ENCODE measurements around the gene ASMTL. TPM values are rescaled to one million over a fixed set of nuclear protein-coding genes. Genes with fewer than 3 reads are reported as not detected.
"Not testable (repeated sequence)": the region's sequence is repeated elsewhere in the genome, so short reads cannot be mapped to it uniquely, and the experiment has no call there.

Gene ASMTL
- total RNA-seq, 2 donors from 2014 or later, result 26.4 to 27.7 TPM

DNA sequence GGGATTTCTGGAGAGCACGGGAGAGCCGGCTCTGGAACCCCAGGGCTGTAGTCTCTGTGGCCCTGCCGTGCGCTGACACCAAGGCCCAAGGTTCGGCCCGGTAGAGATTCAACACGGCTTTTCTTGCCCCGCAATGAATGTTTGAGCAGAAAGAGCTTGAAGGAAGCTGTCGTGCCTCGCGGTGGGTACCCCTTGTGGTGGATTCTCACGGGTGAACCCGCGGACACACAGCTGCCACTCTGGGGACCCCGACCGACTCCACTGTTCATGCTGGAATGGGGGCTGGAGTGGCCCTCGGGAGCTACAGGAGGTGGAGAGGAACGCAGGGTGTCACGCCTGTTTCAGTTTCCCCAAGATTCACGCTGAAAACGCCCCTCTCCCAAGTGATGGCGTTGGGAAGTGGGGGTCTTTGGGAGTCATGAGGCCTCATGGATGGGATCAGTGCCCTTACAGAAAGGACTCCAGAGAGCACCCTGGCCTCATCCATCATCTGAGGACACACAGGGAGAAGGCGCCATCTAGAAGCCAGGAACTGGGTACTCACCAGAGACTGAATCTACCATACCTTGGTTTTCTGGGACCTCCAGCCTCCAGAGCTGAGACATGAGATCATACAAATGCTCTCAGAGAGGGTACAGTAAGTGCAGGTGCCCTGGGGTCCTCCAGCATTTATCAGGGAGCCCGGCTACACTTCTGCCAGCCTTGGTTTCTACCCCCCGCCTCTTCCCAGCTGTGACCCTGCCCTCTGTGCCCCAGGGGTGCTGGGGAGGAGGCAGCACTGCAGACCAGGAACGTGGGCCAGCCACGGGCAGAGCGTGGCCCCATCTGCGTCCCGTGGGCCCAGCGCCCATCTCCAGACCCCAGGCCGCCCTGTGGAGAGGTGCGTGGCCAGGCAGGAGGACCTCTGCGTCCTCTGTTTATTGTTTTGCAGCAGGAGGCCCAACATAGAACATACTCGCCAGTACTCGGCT is 67.2 kb downstream of the ASMTL start:
- DNase-seq, result no peak
- intact Hi-C loops (cut with DNase I), result no loop called here
- ATAC-seq, result no peak

DNA sequence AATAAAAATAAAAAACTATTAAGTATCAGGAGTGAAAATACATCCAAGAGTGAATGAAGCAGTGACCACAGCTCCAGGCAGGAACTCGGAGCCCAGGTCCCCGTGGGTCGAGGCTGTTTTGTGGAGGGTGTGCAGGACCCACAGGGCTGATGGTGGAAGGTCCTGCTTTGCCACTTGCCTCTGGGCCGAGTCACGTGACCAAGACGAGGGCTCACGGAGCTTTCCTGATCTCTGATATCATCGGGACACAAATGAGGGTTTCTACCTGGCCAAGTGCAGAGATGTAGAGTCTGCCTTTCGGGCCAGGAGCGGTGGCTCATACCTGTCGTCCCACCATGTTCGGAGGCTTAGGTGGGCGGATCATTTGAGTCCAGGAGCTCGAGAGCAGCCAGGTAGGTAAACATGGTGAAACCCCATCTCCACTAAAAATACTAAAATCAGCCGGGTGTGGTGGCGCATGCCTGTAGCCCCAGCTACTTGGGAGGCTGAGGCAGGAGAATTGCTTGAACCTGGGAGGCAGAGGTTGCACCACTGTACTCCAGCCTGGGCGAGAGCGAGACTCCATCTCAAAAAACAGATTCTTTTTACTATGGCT is 68.0 kb downstream of the ASMTL start:
- ATAC-seq (no peak), DNase-seq (no peak)
- intact Hi-C loops (cut with DNase I), result no loop called here

DNA sequence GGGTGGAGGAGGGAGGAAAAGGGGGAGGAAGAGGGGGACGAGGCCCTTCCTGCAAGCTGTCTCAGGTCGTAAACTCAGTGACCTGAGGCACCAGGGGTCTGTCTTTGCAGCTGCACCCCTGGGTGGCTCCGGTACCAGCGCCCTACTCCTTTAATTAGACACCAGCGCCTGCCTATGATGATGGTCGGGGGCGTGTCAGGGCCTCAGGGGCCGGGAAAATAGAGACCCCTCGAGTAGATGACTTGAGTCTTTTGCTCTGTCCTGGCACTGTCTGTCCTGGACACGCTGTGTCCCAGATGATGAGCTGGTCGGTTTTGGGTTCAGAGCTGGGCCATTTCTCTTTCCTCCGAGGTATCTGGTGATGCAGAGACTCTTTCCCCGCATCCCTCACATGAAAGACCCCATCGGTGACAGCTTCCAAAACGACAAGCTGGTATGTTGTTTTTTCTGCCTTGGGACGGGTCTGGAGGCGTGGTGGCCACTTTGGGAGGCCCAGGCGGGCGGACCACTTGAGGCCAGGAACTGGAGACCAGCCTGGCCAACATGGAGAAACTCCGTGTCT is 72.0 kb downstream of the ASMTL start:
- ATAC-seq, result peak; percentile 4 to 17
- no peak for DNase-seq
- intact Hi-C loops (cut with DNase I), result no loop called here

DNA sequence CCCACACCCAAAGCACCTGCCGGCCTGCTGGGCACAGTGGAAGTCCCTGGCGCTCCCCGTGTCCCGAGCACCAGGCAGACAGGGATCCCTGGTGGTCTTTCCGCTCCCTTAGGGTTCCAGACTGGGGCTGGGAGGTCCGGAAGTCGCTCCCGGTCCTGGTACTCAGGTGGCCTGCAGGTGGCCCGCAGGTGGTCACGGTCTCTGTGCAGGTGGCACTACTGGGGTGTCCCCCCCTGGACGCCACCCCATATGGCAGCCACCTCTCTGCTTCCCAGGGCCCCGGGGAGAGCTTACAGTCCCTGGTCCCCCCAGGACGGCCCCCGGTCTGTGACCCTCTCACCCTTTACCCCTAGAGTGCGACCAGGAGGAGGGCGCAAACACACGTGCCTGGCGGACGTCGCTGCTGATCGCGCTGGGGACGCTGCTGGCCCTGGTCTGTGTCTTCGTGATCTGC is 74.4 kb downstream of the ASMTL start:
- peak in 1 of 2 donors; percentile 2 for ATAC-seq
- intact Hi-C loops (cut with DNase I), result no loop called here
- DNase-seq, result no peak

DNA sequence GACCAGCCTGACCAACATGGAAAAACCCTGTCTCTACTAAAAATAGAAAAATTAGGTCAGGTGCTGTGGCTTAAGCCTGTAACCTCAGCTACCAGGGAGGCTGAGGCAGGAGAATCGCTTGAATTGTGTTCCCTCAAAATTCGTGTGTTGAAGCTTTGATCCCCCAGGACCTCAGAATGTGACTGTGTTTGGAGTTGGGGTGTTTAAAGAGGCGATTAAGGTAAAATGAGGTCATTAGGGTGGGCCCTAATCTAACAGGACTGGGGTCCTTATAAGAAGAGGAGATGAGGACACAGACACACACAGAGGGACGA is 84.4 kb downstream of the ASMTL start:
- DNase-seq, result no peak
- no peak for ATAC-seq
- intact Hi-C loops (cut with DNase I), result no loop called here

DNA sequence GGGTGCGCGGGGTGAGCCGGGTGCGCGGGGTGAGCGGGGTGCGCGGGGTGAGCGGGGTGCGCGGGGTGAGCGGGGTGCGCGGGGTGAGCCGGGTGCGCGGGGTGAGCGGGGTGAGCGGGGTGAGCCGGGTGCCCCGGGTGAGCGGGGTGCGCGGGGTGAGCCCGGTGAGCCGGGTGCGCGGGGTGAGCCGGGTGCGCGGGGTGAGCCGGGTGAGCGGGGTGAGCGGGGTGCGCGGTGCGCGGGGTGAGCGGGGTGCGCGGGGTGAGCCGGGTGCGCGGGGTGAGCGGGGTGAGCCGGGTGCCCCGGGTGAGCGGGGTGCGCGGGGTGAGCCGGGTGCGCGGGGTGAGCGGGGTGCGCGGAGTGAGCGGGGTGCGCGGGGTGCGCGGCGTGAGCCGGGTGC is 86.3 kb downstream of the ASMTL start:
- DNase-seq; intact Hi-C loops (cut with DNase I); ATAC-seq: not testable (repeated sequence)

DNA sequence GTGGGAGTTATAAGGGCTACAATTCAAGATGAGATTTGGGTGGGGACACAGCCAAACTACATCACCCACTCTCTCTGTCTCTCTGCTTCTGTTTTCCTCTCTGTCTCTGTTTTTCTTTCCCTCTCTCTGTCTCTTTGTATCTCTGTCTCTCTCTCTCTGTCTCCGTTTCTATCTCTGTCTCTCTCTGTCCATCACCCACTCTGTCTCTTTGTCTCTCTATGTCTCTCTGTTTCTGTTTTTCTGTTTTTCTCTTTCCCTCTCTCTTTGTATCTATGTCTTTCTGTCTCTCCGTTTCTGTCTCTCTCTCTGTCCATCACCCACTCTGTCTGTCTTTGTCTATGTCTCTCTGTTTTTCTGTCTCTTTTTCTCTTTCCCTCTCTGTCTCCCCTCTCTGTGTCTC is 90.8 kb downstream of the ASMTL start:
- intact Hi-C loops (cut with DNase I), result no loop called here
- no peak for DNase-seq
- no peak for ATAC-seq

DNA sequence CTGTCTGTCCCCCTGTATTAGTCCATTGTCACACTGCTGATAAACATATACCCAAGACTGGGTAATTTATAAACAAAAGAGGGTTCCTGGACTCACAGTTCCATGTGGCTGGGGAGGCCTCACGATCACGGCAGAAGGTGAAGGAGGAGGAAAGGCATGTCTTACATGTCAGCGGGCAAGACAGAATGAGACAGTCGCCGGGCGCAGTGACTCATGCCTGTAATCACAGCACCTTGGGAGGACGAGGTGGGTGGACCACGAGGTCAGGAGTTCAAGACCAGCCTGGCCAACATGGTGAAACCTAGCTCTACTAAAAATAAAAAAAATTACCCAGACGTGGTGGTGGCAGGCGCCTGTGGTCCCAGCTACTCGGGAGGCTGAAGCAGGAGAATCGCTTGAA is 91.4 kb downstream of the ASMTL start:
- ATAC-seq (no peak), DNase-seq (no peak)
- intact Hi-C loops (cut with DNase I), result no loop called here

DNA sequence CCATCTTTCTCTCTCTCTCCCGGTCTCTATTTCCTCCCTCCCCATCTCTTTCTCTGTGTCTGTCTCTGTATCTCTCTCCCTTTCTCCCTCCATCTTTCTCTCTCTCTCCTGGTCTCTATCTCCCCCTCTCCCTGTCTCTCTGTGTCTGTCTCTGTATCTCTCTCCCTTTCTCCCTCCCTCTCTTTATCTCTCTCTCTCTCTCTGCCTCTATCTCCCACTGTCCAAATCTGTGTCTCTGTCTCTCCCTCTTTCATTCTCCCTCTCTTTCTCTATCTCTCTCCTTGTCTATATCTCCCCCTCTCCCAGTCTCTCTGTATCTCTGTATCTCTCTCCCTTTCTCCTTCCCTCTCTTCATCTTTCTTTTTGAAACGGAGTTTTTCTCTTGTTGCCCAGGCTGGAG is 92.5 kb downstream of the ASMTL start:
- intact Hi-C loops (cut with DNase I), result no loop called here
- ATAC-seq (no peak), DNase-seq (no peak)

DNA sequence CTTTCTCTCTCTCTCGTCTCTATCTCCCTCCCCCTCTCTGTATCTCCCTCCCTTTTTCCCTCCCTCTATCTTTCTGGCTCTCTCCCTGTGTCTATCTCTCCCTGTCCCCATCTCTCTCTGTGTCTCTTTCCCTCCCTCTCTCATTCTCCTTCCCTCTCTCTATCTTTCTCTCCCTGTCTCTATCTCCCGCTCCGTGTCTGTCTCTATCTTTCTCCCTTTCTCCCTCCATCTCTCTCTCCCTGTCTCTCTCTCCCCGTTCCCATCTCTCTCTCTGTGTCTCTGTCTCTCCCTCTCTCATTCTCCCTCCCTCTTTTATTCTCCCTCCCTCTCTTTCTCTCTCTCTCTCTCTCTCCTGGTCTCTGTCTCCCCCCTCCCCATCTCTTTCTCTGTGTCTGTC is 93.2 kb downstream of the ASMTL start:
- intact Hi-C loops (cut with DNase I), result no loop called here
- DNase-seq (no peak), ATAC-seq (no peak)

DNA sequence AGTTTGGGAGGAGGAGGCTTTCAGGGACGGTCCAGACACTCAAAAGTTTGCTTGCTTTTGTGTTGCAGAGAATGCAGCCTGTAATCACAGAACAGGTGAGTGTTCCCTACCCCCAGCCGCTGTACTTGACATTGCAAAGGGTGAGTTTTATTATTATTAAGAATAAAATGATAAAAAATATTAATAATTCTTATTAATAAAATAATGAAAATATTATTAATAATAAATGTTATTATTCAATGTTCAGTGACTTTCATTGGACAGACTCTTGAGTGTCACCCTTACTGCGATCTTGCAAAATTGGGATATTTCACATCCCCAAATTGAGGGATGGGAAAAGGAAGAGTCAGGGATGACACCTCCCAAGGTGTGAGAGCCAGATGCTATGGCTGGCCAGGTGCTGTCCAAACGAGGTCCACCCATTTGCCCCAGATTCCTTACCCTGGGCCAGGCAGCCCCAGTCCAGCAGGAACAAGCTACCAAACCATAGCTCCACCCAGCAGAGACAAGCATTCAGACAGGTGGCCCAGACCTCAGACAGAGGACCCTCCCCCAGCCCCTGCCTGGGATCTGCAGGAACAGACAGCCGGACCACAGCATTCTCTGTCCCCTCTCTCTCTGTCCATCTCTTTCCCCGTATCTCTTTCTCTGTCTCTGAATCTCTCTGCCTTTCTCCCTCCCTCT is 93.8 kb downstream of the ASMTL start:
- ATAC-seq (no peak), DNase-seq (no peak)
- intact Hi-C loops (cut with DNase I), result no loop called here

DNA sequence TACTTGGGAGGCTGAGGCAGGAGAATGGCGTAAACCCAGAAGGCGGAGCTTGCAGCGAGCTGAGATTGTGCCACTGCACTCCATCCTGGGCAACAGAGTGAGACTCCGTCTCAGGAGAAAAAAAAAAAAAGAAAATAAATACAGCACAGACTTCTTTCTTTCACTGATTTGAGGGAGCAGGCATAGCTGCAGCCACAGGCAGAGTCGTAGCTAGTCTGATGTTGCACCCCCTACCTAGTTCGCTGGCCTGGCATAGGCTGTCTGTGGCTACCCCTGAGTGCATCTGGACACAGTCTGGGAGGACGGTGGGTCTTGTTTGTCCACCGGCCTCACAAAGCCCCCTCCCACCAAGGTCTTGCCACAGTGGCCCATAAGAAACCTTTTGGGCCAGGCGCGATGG is 94.7 kb downstream of the ASMTL start:
- intact Hi-C loops (cut with DNase I), result no loop called here
- ATAC-seq (no peak), DNase-seq (no peak)

DNA sequence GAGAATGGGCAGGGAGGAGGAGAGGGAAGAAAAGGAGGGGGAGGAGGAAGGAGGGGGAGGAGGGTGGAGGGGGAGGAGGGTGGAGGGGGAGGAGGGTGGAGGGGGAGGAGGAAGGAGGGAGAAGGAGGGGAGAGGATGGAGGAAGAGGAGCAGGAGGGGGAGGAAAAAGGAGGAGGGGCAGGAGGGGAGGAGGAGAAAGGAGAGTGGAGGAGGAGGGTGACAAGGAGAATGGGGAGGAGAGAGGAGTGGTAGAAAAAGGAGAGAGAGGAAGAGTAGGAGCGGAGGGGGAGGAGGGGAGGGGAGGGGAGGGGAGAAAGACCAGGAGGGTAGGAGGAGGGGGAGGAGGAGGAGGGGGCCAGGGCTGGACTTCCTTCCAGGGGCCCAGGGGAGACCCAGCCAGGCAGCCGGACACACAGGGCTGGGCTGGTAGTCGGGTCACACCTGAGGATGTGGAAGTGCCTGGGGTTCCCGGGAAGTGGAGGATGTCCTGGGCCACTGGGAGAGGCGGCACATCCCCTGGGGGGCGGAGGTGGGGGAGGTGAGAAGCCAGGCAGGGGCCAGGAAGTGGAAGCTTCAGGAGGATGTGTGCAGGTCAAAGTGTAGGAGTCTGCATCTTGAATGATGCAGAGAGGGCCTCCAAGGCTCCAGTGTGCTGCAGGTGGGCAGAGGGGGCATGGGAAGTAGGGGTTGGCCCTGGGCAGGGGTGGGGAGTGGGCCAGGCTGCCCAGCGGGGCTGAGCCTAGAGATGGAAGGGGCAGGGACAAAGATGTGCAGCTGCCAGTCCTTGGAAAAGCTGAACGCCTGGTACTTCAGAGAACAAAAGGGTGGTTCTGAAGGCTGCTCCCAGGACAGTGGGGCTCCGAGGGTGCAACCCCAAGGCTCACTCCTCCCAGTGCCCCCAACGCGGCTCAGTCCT is 97.3 kb downstream of the ASMTL start:
- DNase-seq (no peak), ATAC-seq (peak in 1 of 2 donors; percentile 34)
- intact Hi-C loops (cut with DNase I), result no loop called here

DNA sequence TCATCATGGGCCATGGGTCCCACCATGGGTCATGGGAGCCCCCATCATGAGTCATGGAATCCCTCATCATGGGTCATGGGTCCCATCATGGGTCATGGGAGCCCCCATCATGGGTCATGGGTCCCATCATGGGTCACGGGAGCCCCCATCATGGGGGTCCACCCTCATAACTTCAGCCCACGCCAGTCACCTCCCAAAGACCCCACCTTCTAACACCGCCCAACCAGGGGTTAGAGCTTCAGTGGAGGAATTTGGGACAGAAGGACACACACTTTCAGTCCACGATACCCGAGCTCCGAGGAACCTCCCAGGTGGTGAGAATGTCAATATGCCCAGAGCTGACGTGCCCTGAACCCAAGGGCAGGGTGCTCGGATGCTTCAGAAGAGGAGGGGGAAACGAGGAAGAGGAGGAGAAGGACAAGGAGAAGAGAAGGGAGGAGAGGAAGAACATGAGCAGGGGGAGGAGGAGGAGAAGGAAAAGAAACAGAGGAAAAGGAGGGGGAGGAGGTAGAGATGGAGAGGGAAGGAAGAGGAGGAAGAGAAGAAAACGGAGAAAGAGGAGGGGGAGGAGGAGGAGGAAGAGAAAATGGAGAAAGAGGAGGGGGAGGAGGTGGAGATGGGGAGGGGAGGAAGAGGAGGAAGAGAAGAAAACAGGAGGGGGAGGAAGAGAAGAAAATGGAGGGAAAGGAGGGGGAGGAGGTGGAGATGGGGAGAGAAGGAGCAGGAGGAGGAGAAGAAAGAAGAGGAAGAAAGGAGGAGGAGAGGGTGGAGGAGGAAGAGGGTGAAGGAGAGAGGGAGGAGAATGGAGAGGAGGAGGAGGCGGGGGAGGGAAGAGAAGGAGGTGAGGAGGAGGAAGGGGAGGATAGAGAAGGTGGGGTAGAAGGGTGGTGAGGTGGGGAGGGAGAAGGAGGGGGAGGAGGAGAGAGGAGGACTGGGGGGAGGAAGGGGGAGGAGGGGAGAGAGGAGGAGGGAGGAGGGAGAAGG is 98.4 kb downstream of the ASMTL start:
- intact Hi-C loops (cut with DNase I), result no loop called here
- no peak for DNase-seq
- ATAC-seq, result no peak
